ENCODE measurements around the gene PARP9.

DNA sequence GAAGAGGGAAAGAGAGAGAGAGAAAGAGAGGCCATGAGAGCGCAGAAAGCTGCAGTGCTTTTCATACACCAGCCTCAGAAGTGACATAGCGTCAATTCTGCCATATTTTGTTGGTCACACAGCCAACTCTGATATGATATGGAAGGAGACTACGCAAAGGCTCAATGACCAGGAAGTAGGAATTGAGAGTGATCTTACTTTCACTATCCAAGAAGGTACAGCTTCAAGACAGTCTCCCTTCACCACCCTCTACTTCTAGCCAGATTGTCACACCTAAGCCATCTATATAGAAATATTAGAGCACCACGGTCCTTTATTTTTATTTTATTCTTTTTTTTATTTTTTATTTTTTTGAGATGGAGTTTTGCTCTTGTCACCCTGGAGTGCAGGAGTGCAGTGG is 34.5 kb upstream of the PARP9 start:
- TF ChIP-seq, protein P1, sequence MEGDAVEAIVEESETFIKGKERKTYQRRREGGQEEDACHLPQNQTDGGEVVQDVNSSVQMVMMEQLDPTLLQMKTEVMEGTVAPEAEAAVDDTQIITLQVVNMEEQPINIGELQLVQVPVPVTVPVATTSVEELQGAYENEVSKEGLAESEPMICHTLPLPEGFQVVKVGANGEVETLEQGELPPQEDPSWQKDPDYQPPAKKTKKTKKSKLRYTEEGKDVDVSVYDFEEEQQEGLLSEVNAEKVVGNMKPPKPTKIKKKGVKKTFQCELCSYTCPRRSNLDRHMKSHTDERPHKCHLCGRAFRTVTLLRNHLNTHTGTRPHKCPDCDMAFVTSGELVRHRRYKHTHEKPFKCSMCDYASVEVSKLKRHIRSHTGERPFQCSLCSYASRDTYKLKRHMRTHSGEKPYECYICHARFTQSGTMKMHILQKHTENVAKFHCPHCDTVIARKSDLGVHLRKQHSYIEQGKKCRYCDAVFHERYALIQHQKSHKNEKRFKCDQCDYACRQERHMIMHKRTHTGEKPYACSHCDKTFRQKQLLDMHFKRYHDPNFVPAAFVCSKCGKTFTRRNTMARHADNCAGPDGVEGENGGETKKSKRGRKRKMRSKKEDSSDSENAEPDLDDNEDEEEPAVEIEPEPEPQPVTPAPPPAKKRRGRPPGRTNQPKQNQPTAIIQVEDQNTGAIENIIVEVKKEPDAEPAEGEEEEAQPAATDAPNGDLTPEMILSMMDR (conservative IDR thresholded peaks at IDR 0.05; ENCODE audit: low read depth, low read length) = no peak
- TF ChIP-seq POLR2A (IDR thresholded peaks at IDR 0.05; ENCODE audit: low read depth, low read length) = no peak
- TF ChIP-seq MXI1 (IDR thresholded peaks at IDR 0.05; ENCODE audit: borderline replicate concordance, low read depth, low read length) = no peak
- TF ChIP-seq, protein P2, sequence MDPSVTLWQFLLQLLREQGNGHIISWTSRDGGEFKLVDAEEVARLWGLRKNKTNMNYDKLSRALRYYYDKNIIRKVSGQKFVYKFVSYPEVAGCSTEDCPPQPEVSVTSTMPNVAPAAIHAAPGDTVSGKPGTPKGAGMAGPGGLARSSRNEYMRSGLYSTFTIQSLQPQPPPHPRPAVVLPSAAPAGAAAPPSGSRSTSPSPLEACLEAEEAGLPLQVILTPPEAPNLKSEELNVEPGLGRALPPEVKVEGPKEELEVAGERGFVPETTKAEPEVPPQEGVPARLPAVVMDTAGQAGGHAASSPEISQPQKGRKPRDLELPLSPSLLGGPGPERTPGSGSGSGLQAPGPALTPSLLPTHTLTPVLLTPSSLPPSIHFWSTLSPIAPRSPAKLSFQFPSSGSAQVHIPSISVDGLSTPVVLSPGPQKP (IDR thresholded peaks at IDR 0.05; ENCODE audit: borderline replicate concordance, low read depth, low read length) = no peak
- TF ChIP-seq BHLHE40 (IDR thresholded peaks at IDR 0.05; ENCODE audit: low read depth, low read length) = no peak

All from IMR-90 (cell line).